DOHH2 (cell line): Measurements from ENCODE around the gene NLGN3.

Experiments
- CTCF ChIP-seq: fragments of 200-600 bp; sonication (generic); IDR thresholded peaks from one replicate; pipeline ENCODE4 v1.5.1; 2014; ENCODE audit warnings: antibody characterized with exemption, mild to moderate bottlenecking, low read depth, low read length; ENCODE audit not compliant: poor library complexity, severe bottlenecking
- EZH2phosphoT487 ChIP-seq: fragments of 200-600 bp; sonication (generic); IDR thresholded peaks from 2 replicates; pipeline ENCODE4 v1.6.1; 2017; ENCODE audit warnings: borderline replicate concordance, mild to moderate bottlenecking, antibody characterized with exemption, low read length, moderate library complexity, mixed read lengths

DNA sequence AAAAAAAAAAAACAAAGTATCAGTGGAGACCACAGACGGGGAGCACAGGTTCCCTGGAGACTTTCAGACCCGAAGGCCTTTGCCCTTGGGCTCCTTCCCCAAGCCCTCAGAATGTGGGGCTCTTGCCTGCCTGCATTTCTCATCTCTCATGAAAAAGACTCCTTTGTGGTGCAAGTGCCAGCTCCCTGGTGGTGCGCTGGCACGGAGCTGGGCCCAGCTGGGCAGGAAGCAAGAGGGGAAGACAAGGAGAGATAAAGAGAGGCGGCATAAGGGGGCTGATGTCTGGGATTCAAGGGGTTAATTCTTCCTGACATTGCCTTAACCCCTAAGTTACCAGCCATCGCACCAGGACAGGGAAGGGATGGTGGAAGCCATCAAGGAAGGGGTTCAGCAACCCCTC, 21.8 kb downstream of the NLGN3 start:
- TF ChIP-seq CTCF (no peak), EZH2phosphoT487 (no peak)
